Measurements from ENCODE around the gene FXYD3.

GRCh38 chr19:35090160-35090505 is 25.5 kb upstream of the FXYD3 start:
- no peak for TF ChIP-seq REST (IDR thresholded peaks at IDR 0.05; ENCODE audit: borderline replicate concordance)
- no peak for TF ChIP-seq CTCF (IDR thresholded peaks at IDR 0.05; ENCODE audit: poor library complexity, severe bottlenecking)
